ENCODE results near the gene METTL16.
A peak's percentile ranks its signal among the peaks of the same experiment; 100 is the strongest.
"Not testable (repeated sequence)": the region's sequence is repeated elsewhere in the genome, so short reads cannot be mapped to it uniquely, and the experiment has no call there.

The METTL16 gene, protein sequence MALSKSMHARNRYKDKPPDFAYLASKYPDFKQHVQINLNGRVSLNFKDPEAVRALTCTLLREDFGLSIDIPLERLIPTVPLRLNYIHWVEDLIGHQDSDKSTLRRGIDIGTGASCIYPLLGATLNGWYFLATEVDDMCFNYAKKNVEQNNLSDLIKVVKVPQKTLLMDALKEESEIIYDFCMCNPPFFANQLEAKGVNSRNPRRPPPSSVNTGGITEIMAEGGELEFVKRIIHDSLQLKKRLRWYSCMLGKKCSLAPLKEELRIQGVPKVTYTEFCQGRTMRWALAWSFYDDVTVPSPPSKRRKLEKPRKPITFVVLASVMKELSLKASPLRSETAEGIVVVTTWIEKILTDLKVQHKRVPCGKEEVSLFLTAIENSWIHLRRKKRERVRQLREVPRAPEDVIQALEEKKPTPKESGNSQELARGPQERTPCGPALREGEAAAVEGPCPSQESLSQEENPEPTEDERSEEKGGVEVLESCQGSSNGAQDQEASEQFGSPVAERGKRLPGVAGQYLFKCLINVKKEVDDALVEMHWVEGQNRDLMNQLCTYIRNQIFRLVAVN

DNA sequence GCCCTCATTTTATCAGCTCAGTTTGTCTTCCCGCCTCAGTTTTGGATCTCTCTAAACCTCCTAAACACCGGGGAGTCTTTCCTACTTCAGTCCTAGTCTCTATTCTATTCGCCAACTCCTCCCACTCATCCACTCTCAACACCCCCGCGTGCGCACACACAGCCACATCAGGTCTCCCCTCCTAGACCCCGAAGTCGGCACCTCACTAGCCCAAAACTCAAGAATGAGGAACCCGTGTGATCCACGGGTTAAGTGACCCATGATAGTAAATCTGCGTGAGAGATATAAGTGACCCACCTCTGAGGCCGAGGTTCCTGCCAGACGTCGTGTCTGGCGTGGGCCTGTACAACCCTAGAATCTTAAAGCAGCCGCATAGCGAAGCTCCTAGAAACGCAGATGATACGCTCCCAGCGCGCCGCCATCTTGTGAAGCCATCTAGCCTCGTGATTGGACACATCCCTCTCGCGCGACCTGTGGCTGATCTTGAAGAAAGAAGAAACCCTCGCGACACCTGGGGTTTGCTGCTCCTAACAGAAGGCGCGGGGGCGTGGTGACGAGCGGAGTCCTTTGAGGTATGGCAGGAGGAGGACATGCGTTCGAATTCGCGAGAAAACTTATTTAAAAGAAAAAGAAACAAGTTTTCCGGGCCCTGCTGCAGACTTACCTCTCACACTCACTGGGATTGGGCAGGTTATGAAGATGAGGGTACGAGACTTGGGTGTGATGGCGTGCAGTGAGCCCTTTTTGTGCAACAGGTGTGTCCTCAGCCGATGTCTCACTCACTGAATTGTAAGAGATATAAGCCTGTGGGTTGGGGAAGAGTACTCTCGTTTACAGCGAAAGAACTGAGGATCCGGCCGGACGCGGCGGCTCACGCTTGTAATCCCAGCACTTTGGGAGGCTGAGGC, at the start of gene METTL16:
Gene METTL16 (minus strand): TSS at position 427 of the 908 bp plus-strand sequence. CDS start 9,557 bp downstream, outside the sequence.
- FAIRE-seq = peak; percentile 92

DNA sequence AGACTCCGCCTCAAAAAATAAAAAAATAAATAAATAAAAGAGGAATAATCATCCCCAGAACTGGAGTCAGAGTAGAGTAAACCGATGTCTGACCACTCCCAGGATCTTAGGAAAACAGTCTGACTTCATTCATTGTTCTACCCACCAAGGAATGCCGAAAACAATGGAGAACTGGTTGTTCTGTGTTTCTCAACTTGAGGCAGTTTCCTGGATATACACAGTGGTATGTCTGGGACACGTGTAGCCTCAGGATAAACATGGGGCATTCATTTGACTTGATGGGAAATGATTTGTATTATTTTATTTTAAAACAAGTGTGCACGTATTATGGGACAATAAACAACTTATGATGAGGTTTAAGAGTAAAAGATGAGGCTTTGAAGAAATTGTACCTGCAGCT, 49.0 kb upstream of the METTL16 start:
- no peak for FAIRE-seq

DNA sequence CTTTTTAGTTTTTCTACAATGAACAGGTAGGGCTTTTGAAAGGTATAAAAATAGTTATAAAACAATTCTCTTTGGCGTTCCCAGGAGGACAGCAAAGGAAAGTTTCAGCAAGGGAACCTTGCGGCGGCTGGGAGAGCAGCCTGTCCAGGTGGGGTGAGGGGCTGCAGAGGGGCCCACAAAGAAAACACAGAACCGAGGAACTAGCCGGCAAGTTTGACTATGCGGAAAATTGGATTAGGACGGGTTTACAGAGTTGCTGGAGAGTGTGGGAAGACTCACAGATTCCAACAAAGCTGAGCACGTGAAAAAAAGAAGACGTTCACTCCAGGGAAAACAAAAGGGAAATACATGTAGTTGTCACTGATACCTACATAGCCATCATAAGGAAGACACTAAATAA, 40.2 kb upstream of the METTL16 start:
- FAIRE-seq = no peak

DNA sequence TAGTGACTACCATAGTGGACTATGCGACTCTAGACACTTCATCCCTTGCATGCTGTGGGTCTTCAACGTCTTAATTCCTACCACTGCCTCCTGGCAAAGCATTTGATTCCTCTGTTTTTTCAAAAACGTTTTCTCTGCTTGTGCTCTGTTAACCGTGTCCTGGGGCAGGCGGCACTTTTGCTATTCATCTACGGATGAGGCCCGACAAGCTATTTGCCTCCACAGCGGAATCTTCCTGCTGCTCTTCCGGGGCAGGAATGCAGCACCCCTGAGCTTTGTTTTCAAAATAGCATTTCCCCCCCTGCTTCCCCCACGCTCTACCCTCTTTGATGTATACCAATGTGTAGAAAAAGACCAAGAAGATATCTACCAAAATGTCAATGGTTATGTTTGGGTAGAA, 39.8 kb upstream of the METTL16 start:
- no peak for FAIRE-seq

DNA sequence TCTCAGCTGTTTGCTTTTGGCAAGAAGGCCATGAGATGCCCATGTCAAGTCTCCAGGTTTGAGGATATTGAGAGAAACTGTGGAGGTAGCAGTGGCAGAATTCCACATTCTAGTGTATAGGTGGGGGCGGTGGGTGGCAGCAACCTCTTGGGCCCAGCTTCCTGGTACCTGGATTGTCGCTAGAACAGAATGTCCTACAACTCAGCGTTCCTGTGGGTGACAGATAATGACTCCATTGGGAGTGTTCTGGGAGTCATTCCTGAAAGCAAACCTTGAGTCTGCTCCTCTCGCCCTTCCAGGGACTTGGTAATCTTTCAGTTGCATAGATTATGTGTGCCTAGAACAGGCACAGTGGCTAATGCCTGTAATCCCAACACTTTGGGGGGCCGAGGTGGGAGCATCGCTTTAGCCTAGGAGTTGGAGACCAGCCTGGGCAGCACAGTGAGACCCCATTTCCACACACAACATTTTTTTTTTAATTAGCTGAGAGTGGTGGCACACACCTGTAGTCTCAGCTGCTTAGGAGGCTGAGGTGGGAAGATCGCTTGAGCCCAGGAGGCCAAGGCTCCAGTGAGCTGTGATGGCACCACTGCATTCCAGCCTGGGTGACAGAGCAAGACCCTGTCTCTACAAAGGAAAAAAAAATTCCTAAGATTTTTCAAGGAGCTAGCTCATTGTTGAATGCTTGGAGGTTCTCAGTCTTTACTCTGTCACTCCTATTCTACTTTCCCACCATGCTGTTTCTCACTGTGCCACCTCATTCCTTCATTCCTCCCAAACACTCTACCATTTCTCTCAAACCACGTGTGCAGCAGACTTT, 37.9 kb upstream of the METTL16 start:
- FAIRE-seq = no peak

DNA sequence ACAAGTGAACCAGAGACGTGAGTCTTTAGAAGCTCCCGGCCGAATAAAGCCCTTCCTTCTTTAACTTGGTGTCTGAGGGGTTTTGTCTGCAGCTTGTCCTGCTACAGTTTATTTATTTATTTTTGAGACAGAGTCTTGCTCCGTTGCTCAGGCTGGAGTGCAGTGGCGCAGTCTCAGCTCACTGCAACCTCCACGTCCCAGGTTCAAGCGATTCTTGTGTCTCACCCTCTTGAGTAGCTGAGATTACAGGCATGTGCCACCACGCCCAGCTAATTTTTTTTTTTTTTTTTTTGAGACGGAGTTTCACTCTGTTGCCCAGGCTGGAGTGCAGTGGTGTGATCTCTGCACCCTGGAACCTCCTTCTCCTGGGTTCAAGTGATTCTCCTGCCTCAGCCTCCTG, 36.3 kb upstream of the METTL16 start:
- not testable (repeated sequence) for FAIRE-seq

DNA sequence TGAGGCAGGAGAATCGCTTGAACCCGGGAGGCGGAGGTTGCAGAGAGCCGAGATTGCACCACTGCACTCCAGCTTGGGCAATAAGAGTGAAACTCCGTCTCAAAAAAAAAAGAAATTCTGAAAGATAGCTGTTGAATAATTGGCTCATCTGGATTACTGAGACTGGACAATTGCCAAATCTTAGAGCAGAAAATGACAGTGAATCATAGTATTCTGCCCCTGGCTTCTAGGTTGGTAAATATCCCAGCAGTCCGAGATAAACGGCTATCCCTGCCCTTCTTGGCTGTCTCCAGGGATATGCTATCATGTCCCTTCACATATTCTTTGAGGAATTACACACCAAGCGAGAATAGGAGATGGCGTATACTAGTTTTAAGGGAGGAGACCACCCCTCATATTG, 35.5 kb upstream of the METTL16 start:
- no peak for FAIRE-seq

DNA sequence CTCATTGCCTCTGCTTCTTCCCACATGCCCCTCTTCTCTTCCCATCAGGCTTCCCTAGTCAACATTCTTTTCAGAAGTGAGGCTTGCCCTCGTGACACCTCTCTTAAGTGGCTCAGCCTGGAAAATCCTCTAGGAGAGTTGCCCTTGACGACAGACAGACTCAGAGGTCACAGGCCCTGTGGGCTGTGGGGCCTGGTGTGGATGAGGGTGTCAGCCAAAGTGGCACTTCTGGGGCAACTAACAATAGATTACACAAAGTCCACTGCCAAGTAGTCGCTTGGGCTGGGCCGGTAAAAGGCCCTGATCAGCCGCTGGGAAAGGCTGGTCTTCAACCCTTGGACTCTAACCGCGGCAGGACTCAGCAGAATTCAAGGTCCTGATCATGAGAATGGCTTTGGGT, 33.7 kb upstream of the METTL16 start:
- no peak for FAIRE-seq

DNA sequence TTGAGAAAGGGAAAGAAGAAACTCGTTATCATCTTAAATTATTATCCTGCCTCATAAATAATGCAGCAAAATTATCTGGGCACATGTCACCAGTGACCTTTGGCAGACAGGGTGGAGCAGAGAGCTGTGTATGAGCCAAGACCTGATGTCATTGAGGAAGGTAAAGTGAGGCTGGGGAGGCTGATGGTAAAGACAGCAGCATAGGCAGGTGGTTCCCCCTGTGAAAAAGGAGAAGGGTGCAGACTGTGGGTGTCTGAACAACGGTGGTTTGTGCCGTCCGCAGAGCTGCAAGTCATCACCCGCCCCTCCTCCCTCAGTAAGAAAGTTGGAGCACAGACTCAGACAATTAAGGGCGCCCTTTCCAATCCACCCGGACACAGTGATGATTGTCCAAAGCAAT, 30.8 kb upstream of the METTL16 start:
- no peak for FAIRE-seq

DNA sequence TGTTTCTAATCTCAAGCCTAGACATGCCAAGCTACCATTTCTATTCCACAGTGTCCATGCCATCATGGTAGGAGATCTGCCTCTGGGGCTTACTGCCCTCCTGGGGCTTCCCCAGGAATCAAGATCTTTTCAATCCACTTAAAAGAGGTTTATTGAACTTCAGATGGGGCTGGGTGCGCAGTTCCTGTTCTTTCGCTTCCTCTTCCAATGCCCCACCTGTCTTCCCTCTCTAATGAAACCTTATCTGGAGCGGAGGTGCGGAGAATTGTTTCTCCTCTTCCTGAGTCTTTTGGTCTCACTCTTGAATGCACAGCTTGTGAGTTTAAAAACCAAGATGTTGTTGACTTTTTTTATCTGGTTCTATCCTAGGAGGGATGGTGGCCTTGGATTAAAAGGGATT, 30.4 kb upstream of the METTL16 start:
- FAIRE-seq = no peak

DNA sequence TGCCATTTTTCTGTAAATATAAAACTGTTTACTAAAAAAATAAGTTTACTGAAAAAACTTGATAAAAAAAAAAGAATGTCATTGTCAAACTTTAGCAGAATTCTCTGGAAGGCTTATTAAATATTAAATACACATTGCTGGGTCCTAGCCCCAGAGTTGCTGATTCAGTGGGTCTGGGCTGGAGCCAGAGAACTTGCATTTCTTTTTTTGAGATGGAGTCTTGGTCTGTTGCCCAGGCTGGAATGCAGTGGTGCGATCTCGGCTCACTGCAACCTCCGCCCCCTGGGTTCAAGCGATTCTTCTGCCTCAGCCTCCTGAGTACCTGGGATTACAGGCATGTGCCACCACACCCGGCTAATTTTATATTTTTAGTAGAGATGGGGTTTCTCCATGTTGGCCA, 25.9 kb upstream of the METTL16 start:
- FAIRE-seq = not testable (repeated sequence)

DNA sequence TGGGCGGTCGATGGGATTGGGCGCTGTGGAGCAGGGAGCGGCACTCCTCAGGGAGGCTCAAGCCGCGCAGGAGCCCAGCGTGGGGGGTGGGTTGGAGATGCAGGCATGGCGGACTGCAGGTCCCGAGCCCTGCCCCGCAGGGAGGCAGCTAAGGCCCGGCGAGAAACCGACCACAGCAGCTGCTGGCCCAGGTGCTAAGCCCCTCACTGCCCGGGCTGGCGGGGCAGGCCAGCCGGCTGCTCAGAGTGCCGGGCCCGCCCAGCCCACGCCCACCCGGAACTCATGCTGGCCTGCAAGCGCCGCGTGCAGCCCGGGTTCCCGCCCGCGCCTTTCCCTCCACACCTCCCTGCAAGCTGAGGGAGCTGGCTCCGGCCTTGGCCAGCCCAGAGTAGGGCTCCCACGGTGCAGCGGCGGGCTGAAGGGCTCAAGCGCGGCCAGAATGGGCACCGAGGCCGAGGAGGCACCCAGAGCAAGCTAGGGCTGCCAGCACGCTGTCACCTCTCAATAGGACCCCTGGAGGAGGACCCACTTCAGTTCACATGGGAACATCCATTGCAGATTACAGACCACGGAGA, 20.5 kb upstream of the METTL16 start:
- FAIRE-seq = no peak

DNA sequence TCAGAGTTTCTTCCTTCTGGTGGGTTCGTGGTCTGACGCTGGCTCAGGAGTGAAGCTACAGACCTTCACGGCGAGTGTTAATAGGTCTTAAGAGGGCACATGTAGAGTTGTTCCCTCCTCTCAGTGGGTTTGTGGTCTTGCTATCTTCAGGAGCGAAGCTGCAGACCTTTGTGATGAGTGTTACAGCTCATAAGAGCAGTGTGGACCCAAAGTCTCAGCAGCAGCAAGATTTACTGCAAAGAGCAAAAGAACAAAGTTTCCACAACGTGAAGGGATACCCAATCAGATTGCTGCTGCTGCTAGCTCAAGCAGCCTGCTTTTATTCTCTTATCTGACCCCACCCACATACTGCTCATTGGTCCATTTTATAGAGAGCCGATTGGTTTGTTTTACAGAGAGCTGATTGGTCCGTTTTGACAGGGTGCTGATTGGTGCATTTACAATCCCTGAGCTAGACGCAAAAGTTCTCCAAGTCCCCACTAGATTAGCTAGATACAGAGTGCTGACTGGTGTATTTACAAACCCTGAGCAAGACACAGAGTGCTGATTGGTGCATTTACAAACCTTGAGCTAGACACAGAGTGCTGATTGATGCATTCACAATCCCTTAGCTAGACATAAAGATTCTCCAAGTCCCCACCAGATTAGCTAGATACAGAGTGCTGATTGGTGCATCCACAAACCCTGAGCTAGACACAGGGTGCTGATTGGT, 19.7 kb upstream of the METTL16 start:
- not testable (repeated sequence) for FAIRE-seq

DNA sequence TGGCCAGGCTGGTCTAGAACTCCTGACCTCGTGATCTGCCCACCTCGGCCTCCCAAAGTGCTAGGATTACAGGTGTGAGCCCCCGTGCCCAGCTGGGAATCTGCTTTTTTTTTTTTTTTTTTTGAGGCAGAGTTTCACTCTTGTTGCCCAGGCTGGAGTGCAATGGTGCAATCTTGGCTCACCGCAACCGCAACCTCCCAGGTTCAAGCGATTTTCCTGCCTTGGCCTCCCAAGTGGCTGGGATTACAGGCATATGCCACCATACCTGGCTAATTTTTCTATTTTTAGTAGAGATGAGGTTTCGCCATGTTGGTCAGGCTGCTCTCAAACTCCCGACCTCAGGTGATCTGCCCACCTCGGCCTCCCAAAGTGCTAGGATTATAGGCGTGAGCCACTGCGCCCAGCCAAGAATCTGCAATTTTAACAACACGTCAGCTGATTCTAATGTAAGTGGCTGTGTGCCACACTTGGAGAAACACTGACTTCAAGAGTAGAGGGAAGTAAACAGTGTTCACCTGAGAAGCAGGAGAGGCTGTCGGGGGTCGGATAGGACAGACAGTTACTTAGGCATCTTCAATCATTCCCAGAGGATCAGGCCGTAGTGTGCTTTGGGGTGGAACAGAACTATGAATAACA, 10.2 kb upstream of the METTL16 start:
- not testable (repeated sequence) for FAIRE-seq

DNA sequence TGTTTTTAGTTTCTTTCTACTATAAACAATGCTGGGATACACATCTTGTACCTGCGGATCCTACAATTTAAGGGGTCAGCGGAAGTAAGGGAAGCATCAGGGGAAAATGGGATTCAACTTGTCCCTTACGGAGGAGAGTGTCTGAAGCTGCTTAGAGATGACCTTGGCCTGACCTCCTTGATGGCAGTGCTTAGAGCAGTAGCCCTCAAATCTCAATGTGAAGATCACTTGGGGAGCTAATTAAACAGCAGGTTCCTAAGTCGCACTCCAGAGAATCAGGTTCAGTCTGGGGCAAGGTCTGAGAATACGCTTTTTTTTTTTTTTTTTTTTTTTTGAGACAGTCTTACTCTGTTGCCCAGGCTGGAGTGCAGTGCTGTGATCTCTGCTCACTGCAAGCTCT, 9.6 kb upstream of the METTL16 start:
- FAIRE-seq = no peak

DNA sequence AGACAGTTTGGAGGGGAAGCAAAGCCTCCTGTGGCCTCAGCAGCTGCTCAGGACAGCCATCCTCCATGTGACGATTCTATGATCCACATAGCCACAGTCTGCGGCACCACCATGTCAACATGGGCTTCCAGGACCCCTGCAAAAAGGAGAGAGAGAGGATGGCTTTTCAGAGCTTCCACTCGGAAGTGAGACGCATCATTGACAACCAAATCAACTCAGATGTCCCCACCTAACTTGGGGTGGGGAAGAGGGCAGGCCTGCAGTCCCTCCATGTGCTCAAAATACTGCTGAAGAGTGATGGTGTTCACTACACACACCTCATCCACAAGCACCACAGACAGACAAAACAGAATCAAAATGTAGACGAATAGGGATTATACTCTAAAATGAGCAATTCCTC, 5.9 kb upstream of the METTL16 start:
- no peak for FAIRE-seq

DNA sequence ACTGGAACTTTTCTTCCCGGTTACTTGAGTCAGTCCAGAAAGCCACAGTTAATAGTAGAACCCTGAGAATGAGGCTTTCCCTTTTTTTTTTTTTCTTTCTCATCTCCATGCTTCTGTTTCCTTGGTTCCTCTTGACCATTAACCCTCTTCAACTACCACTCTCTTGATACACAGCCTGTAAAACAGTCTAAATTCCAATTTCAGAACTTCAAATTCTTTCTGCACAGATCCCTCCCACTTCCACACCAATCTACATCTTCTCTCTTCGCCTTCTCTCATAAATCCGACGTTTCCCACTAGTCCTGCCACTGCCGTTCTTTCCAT, 588 bp downstream of the METTL16 start:
- FAIRE-seq = no peak

DNA sequence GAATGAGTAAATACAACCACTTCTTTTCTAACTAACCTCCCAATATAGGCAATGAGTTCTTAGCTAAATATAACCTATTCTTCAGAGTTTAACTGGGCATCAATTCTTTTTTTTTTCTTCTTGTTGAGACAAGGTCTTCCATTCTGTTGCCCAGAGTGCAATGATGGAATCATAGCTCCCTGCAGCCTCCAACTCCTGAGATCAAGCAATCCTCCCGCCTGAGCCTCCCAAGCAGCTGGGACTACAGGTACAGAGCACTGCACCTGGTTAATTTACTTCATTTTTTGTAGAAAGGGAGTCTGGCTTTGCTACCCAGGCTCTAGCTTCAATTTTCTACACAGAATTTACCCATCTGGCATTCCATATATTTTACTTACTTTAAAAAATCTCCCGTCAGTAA, 1.1 kb downstream of the METTL16 start:
- FAIRE-seq = no peak

DNA sequence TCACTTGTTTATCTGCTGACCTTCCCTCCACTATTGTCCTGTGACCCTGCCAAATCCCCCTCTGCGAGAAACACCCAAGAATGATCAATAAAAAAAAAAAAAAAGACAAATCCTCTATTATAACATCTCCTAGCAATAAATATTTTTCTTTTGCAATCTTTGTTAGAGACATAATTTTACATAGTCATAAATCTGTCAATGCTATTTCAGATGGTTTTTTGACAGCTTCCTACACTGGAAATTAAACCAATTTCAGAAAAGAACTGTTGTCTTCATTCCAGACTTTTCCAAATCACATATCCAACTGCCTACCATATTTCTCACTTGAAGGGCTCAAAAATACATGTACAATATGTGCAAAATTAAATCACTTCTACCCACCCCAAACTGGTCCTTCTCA, 3.7 kb downstream of the METTL16 start:
- FAIRE-seq = no peak

DNA sequence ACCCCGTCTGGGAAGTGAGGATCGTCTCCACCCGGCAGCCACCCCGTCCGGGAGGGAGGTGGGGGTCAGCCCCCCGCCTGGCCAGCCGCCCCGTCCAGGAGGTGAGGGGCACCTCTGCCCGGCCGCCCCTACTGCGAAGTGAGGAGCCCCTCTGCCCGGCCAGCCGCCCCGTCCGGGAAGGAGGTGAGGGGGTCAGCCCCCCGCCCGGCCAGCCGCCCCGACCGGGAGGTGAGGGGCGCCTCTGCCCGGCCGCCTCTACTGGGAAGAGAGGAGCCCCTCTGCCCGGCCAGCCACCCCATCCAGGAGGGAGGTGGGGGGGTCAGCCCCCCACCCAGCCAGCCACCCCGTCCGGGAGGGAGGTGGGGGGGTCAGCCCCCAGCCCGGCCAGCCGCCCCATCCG, 4.7 kb downstream of the METTL16 start:
- FAIRE-seq = not testable (repeated sequence)

DNA sequence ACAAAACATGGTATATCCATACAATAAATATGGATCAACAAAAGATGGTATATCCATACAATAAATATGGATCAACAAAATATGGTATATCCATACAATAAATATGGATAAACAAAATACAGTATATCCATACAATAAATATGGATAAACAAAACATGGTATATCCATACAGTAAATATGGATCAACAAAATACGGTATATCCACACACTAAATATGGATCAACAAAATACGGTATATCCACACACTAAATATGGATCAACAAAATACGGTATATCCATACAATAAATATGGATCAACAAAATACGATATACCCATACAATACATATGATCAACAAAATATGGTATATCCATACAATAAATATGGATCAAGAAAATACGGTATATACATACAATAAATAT, 8.1 kb downstream of the METTL16 start:
- FAIRE-seq = peak; percentile 54
